ENCODE measurements around the gene SDK1.

Gene SDK1

DNA sequence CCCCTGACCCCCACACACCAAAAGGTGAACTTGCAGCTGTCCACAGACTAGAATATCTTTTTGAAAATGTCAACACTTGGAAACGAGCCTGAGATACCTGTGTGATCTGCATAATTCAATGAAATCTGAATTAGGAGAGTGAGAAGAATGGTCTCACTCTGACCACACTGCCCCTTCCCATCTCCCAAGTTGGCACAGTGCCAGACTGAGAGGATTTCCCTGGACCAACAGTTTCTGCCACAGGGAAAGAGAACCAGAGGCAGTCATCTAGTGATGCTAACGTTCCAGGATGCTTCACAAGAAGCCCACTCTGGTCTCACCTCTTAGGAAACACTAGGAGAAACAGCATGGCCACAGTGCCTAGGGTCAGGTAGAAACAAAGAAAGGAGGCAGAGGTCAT lies 479.0 kb downstream of the SDK1 start:
- Histone ChIP-seq H3K79me2 (ENCODE audit: insufficient read depth, low read length) (no peaks in the 10 kb centered on the region), H3K36me3 (ENCODE audit: insufficient read depth, low read length) (no peaks in the 10 kb centered on the region), H3K27ac (ENCODE audit: low read length) (no peak overlapping the region), H2AFZ (ENCODE audit: low read depth, low read length) (no peak overlapping the region), H4K20me1 (ENCODE audit: insufficient read depth, low read length) (no peaks in the 10 kb centered on the region), H3K9me3 (ENCODE audit: insufficient read depth, low read length, severe bottlenecking) (peaks cover 17% of the 10 kb centered on the region), H3K27me3 (ENCODE audit: insufficient read depth, low read length, poor library complexity) (peaks cover 4% of the 10 kb centered on the region), H3K4me2 (ENCODE audit: insufficient read depth, low read length) (no peak overlapping the region), H3K9ac (ENCODE audit: low read depth, low read length) (no peak overlapping the region), H3K4me1 (ENCODE audit: insufficient read depth, low read length) (no peaks in the 10 kb centered on the region), H3K4me3 (ENCODE audit: low read depth in 1 of 2, low read length in 2 of 2) (no peak overlapping the region)
- DNase-seq = no peak
- TF ChIP-seq EZH2 (IDR thresholded peaks at IDR 0.05; ENCODE audit: borderline replicate concordance, low read depth, low read length, severe bottlenecking) = no peak
- TF ChIP-seq, protein P1, sequence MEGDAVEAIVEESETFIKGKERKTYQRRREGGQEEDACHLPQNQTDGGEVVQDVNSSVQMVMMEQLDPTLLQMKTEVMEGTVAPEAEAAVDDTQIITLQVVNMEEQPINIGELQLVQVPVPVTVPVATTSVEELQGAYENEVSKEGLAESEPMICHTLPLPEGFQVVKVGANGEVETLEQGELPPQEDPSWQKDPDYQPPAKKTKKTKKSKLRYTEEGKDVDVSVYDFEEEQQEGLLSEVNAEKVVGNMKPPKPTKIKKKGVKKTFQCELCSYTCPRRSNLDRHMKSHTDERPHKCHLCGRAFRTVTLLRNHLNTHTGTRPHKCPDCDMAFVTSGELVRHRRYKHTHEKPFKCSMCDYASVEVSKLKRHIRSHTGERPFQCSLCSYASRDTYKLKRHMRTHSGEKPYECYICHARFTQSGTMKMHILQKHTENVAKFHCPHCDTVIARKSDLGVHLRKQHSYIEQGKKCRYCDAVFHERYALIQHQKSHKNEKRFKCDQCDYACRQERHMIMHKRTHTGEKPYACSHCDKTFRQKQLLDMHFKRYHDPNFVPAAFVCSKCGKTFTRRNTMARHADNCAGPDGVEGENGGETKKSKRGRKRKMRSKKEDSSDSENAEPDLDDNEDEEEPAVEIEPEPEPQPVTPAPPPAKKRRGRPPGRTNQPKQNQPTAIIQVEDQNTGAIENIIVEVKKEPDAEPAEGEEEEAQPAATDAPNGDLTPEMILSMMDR (IDR thresholded peaks at IDR 0.05; ENCODE audit: borderline replicate concordance, extremely low read depth, low read length, poor library complexity, severe bottlenecking) = no peak
- ATAC-seq (ENCODE audit: insufficient read depth, low read depth) = no peak

DNA sequence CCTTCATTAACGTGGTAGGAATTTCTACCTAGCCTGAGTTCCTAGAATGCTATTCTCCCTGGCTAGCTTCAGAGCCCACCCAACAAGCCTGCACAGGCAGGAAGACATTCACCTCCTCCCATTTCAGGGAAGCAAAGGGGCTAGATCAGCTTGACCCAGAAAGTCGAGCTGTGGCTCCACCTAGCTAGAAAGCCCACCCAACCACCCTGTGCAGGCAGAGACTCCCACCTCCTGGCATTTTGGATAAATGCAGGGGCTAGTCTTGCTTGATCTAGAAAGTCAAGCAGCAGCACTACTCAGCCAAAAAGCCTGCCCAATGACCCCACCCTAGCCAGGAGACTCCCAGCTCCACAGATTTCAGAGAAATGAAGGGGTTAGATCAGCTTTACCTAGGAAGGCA lies 479.5 kb downstream of the SDK1 start:
- Histone ChIP-seq H4K20me1 (ENCODE audit: insufficient read depth, low read length) (no peaks in the 10 kb centered on the region), H3K4me1 (ENCODE audit: insufficient read depth, low read length) (no peaks in the 10 kb centered on the region), H3K36me3 (ENCODE audit: insufficient read depth, low read length) (no peaks in the 10 kb centered on the region), H3K4me2 (ENCODE audit: insufficient read depth, low read length) (no peak overlapping the region), H3K79me2 (ENCODE audit: insufficient read depth, low read length) (no peaks in the 10 kb centered on the region), H2AFZ (ENCODE audit: low read depth, low read length) (no peak overlapping the region), H3K9ac (ENCODE audit: low read depth, low read length) (no peak overlapping the region), H3K4me3 (ENCODE audit: low read depth in 1 of 2, low read length in 2 of 2) (no peak overlapping the region), H3K27ac (ENCODE audit: low read length) (no peak overlapping the region), H3K27me3 (ENCODE audit: insufficient read depth, low read length, poor library complexity) (peaks cover 4% of the 10 kb centered on the region), H3K9me3 (ENCODE audit: insufficient read depth, low read length, severe bottlenecking) (peaks cover 17% of the 10 kb centered on the region)
- DNase-seq (no peak), ATAC-seq (ENCODE audit: insufficient read depth, low read depth) (no peak)
- no peak for TF ChIP-seq EZH2 (IDR thresholded peaks at IDR 0.05; ENCODE audit: borderline replicate concordance, low read depth, low read length, severe bottlenecking)
- TF ChIP-seq, protein P1 (IDR thresholded peaks at IDR 0.05; ENCODE audit: borderline replicate concordance, extremely low read depth, low read length, poor library complexity, severe bottlenecking) = no peak

DNA sequence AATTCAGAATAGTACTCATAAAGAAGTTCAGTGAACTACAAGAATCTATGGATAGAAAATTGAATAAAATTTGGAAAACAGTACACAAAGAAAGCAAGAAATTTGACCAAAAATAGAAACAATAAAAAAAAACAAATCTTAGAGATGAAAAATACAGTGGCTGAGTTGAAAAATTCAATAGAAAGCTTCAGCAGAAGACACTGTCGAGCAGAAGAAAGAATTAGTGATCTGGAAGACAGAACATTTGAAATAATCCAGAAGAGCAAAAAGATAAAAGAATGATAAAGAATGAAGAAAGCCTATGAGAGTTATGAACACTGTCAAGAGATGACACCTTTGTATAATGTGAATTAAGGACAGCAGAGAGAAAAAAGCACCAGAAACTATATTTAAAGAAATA lies 480.6 kb downstream of the SDK1 start:
- Histone ChIP-seq H2AFZ (ENCODE audit: low read depth, low read length) (no peak overlapping the region), H3K4me2 (ENCODE audit: insufficient read depth, low read length) (no peak overlapping the region), H4K20me1 (ENCODE audit: insufficient read depth, low read length) (no peaks in the 10 kb centered on the region), H3K27ac (ENCODE audit: low read length) (no peak overlapping the region), H3K4me3 (ENCODE audit: low read depth in 1 of 2, low read length in 2 of 2) (no peak overlapping the region), H3K79me2 (ENCODE audit: insufficient read depth, low read length) (no peaks in the 10 kb centered on the region), H3K9me3 (ENCODE audit: insufficient read depth, low read length, severe bottlenecking) (peaks cover 17% of the 10 kb centered on the region), H3K27me3 (ENCODE audit: insufficient read depth, low read length, poor library complexity) (peaks cover 13% of the 10 kb centered on the region), H3K4me1 (ENCODE audit: insufficient read depth, low read length) (no peaks in the 10 kb centered on the region), H3K36me3 (ENCODE audit: insufficient read depth, low read length) (no peaks in the 10 kb centered on the region), H3K9ac (ENCODE audit: low read depth, low read length) (no peak overlapping the region)
- ATAC-seq (ENCODE audit: insufficient read depth, low read depth) (no peak), DNase-seq (no peak)
- TF ChIP-seq, protein P1 (IDR thresholded peaks at IDR 0.05; ENCODE audit: borderline replicate concordance, extremely low read depth, low read length, poor library complexity, severe bottlenecking) = no peak
- TF ChIP-seq EZH2 (IDR thresholded peaks at IDR 0.05; ENCODE audit: borderline replicate concordance, low read depth, low read length, severe bottlenecking) = no peak

DNA sequence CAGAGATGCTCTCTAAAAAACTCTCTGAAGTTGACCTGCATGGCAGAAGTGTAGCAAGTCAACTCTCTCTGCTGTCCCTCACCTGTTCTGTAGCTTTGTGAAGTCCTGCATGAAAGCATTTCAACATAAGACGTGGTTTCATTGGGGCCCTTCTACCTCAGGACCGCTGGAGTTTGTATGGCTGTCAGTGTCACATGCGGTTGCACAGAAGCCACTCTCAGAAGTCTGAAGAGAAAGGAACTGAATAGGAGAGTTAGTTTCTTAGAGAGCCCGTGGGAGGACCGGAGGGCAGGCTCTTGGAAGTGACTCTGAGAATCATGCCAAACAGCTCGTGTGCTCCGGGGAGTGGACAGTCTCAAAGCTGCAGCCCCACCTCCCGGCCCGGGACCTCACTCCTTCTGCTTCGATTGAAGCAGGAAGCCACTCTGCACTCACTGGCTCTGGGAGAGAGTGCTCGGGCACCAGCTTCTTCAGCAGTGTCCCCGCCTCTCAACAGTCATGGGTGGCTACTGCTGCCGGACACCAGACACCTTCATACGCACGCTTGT lies 486.7 kb downstream of the SDK1 start:
- H3K9ac ChIP-seq (ENCODE audit: low read depth, low read length) = no peak overlapping the region
- no peak for DNase-seq
- H3K36me3 ChIP-seq (ENCODE audit: insufficient read depth, low read length) = no peaks in the 10 kb centered on the region
- no peak overlapping the region for H2AFZ ChIP-seq (ENCODE audit: low read depth, low read length)
- no peaks in the 10 kb centered on the region for H3K9me3 ChIP-seq (ENCODE audit: insufficient read depth, low read length, severe bottlenecking)
- no peaks in the 10 kb centered on the region for H4K20me1 ChIP-seq (ENCODE audit: insufficient read depth, low read length)
- no peak for ATAC-seq (ENCODE audit: insufficient read depth, low read depth)
- no peaks in the 10 kb centered on the region for H3K79me2 ChIP-seq (ENCODE audit: insufficient read depth, low read length)
- H3K27ac ChIP-seq (ENCODE audit: low read length) = no peak overlapping the region
- no peaks in the 10 kb centered on the region for H3K4me1 ChIP-seq (ENCODE audit: insufficient read depth, low read length)
- TF ChIP-seq EZH2 (IDR thresholded peaks at IDR 0.05; ENCODE audit: borderline replicate concordance, low read depth, low read length, severe bottlenecking) = no peak
- peaks cover 22% of the 10 kb centered on the region for H3K27me3 ChIP-seq (ENCODE audit: insufficient read depth, low read length, poor library complexity)
- no peak overlapping the region for H3K4me3 ChIP-seq (ENCODE audit: low read depth in 1 of 2, low read length in 2 of 2)
- no peak overlapping the region for H3K4me2 ChIP-seq (ENCODE audit: insufficient read depth, low read length)
